ENCODE data around the gene PEMT. TPM values are rescaled to one million over a fixed set of nuclear protein-coding genes. Genes with fewer than 3 reads are reported as not detected.

Gene PEMT
- total and polyA plus RNA-seq, 9 of the 15 experiments (the other 6 are each of a cell fraction or from before 2014, with no cell fraction given): 1.4 to 36.4 (median 13.6) TPM

GRCh38 chr17:17590141-17590751 lies 1.3 kb downstream of the PEMT start:
- H3K4me3 ChIP-seq: peak overlapping the region; percentile 79
- in situ Hi-C loops (cut with MboI): no loop called here
- H3K9me1 ChIP-seq (ENCODE audit: control insufficient read depth, insufficient read depth, low read length): no peaks in the 10 kb centered on the region
- DNase-seq (ENCODE audit: extremely low read depth in 1 of 4, low spot score in 3 of 4) (no peak), FAIRE-seq (peak; percentile 51), ATAC-seq (no peak)
- TF ChIP-seq CREB1 (IDR thresholded peaks at IDR 0.05): no peak
- TF ChIP-seq CREB1 (CRISPR knock-in tag; IDR thresholded peaks at IDR 0.05): no peak
- peak; percentile 60 for TF ChIP-seq PKNOX1 (IDR thresholded peaks at IDR 0.05)
- ChIA-PET CTCF (ENCODE audit: low intra/inter-chr PET ratio) (no interaction called here), POLR2A (interaction anchor here (1.0 to 1.5 kb wide), 6 partner anchors 8 to 252 kb away, joined by 3 to 6 read pairs (median 4); partner anchors contain the start of gene RASD1)
- intact Hi-C loops (cut with micrococcal nuclease): no loop called here
- no peaks in the 10 kb centered on the region for H4K20me1 ChIP-seq (replicated peaks; ENCODE audit: control insufficient read depth, insufficient read depth, low read length)
- H3K9ac ChIP-seq (ENCODE audit: insufficient read depth in 1 of 2, low read depth in 2 of 2, low read length in 2 of 2): peak overlapping the region; percentile 90 to 94
- no peaks in the 10 kb centered on the region for H3K36me3 ChIP-seq (ENCODE audit: control insufficient read depth, insufficient read depth, low read length)
- peak overlapping the region; percentile 56; the same call in 1 of the 2 replicates for H2AFZ ChIP-seq (ENCODE audit: low read depth, low read length)
- H3K27ac ChIP-seq (ENCODE audit: extremely low read depth, low read depth, low read length): peak overlapping the region; percentile 91; the same call in 2 of the 3 replicates
- peak overlapping the region; percentile 87 for H3K4me2 ChIP-seq (ENCODE audit: insufficient read depth, low read length)
- no TSS peak for BruUV-seq (replicated peaks)
- no peaks in the 10 kb centered on the region for H3K27me3 ChIP-seq (ENCODE audit: control insufficient read depth in 2 of 2, insufficient read depth in 2 of 2, low read length in 2 of 2)
- 27% methylated on average over 10 of the region's 11 CpGs for WGBS (ENCODE audit: insufficient coverage, low coverage, missing lambda C conversion rate)
- H3K79me2 ChIP-seq (ENCODE audit: control insufficient read depth, insufficient read depth, low read length): peaks cover 23% of the 10 kb centered on the region; the same call in 2 of the 3 replicates
- peaks cover 10 to 28% of the 10 kb centered on the region in 2 experiments; a peak in 4 of 5 replicates for H3K4me1 ChIP-seq (replicated peaks in 1 of 2; ENCODE audit: control insufficient read depth in 2 of 2, insufficient read depth in 2 of 2, low read length in 2 of 2)
- H3K9me3 ChIP-seq (replicated peaks; ENCODE audit: control insufficient read depth, insufficient read depth, low read depth, low read length): no peaks in the 10 kb centered on the region

Data from K562 (cell line).